IPS DF 19.7 (cell line): Measurements from ENCODE around the gene PLS1.
"Not testable (repeated sequence)": the region's sequence is repeated elsewhere in the genome, so short reads cannot be mapped to it uniquely, and the experiment has no call there.

Experiments
- DNase-seq: peaks from one replicate; pipeline ENCODE4 v3.0.0-alpha.2; 2013; ENCODE audit warnings: low read depth, low spot score

PLS1 gene

DNA sequence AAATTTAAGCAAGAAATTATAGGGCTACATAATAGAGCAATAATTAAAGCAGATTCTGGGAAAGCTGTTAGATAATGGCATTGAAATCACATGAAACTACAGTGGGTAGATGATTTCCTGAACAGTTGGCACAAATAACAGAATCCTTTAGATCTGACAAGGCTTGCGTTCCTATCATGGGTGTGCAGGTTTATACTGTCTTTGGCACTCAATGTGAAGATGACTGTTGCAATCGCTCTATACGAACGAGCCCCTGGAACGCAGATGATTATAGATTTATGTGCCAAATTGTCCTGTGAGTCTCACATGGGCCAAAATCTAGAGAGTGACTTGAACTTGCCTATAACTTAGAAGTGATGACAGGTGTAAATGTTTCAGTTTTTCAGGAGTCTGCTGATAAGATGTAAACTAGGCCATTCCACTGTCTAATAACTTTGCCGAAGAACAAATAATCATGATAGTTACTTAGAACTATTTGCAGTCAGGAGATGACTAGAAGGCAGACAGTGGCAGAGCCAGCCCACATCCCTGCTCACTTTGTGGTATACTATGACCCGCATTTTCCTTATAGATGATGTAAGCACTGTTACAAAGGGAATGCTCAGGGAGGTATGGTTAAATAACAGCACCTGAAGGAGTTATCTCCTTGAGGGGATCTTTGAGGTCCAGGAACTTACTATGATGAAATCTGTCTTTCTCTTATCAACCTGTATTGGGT, 97.1 kb downstream of the PLS1 start:
- no peak for DNase-seq

DNA sequence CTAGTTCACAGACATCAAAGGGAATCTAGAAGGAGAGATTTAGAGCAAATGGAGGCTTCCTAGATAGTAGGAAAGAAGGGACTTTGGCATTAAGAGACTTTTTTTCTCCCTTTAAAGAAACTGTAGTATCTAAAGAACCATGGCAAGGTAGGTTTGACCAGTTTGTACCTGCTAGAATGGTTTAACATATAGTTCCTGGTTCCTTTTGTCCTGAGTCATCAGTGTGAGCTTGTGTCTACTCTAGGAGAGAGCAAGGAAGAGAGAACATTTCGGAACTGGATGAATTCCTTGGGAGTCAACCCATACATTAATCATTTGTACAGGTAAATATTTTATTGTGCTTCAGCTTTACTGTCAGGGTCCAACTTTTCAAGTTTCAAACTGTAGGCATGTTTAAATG, 98.0 kb downstream of the PLS1 start:
- no peak for DNase-seq

DNA sequence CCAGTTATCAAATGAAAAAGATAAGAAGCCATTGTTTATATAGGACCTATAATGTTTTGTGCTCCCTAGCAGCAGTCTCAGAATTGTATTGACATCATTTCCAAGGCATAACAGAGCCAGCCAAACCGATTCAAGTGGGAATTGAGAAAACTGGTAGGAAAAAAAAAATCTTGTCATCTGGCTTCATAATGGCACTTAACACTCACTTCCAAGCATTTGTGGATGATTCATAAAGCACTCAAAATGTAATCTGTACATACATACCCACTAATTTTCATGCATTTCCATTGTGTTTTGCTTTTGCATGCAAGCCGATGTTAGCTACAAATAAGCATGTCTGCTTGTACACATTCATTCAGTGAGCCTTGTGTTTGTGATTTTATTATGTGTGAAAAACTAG, 109.0 kb downstream of the PLS1 start:
- DNase-seq: no peak

GRCh38 chr3:142706321-142707127, 110.3 kb downstream of the PLS1 start:
- DNase-seq: no peak

DNA sequence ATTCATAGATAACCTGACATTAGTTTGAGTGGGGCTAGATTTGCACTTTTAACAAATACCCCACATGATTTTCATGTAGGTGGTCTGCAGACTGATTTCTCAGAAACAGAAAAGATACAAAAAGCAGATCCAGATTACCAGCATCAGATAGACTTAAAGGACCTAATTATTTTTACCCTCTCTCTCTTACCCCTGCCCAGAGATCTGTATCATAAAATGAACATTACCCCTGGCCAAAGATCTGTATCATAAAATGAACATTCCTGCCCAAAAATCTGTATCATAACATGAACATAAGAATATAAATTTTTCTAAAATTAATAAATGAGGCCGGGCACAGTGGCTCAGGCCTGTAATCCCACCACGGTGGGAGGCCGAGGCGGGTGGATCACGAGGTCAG, 113.0 kb downstream of the PLS1 start:
- DNase-seq: no peak

DNA sequence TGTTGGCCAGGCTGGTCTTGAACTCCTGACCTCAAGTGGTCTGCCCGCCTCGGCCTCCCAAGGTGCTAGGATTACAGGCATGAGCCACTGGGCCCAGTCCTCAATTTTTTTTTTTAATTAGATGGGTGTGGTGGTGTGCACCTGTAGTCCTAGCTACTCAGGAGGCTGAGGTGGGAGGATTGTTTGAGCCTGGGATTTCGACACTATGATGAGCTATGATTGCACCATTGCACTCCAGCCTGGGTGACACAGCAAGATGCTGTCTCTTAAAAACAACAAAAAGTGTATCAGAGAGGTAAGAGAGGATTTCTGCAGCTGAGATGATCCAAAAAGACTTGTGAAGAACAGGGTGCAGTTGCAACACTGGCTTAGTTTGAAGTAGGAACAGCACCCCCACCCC, 118.7 kb downstream of the PLS1 start:
- DNase-seq: not testable (repeated sequence)

DNA sequence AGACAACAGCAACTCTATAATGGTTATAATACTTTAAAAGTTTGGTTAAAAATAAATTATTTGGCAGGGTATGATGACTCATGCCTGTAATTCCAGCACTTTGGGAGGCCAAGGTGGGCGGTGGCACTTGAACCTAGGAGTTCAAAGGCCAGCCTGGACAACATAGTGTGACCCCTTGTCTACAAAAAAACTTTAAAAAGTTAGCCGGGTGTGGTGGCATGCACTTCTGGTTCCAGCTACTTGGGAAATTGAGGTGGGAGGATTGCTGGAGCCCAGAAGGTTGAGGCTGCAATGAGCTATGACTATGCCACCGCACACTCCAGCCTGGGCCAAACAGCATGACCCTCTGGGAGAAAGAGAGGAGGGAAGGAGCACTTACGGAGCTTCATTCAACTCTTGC, 119.9 kb downstream of the PLS1 start:
- DNase-seq: no peak

GRCh38 chr3:142723665-142723967, 127.4 kb downstream of the PLS1 start:
- no peak for DNase-seq

DNA sequence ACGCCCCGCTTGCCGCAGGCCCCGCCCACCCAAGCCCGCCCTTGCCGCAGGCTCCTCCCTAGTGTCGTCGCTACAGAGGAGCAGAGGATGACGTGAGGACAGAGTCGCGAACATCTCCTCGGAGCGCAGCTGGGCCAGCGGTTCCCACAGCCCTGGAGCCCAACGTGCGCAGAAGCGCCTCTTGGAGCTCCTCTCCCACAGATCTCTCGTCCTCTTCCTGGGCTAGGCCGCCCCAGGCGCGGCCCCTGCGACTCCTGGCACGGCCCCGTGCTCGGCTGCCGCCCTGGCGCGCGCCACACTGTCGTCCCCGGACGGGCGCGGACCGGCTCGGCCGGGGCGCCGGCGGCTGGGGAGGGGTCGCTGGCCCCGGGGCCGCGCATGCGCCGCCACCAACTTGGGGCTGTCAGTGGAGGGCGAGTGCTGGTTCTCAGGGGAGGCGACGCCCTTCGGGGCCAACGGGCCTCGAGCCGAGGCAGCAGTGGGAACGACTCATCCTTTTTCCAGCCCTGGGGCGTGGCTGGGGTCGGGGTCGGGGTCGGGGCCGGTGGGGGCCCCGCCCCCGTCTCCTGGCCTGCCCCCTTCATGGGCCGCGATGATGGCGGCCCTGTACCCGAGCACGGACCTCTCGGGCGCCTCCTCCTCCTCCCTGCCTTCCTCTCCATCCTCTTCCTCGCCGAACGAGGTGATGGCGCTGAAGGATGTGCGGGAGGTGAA, 127.9 kb downstream of the PLS1 start, which contains the start of gene TRPC1:
TRPC1 (plus strand) TSS at position 67 of the 714 bp plus-strand sequence; CDS start at position 593, 526 bp downstream.
- DNase-seq: peak; percentile 52

- DNase-seq: peak; percentile 50
These were observed 128.6 kb downstream of the PLS1 start for GRCh38 chr3:142724682-142725356.

DNA sequence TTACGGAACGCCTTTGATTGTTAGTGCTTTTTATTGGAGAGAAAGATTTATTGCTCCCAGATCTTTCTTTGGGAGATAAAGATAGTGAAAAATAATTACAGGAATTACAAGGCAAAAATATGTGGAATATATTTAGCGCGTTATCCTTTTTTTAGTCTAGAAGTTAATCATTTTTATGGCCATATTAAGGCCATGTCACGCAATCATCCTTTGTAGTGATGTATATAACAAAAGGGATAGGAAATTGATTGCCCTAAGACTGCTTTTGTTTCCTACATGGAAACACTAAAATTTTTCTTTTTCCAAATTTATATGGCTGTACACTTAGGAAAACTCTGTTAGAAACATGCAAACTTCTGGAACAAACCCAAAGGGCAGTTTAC, 129.2 kb downstream of the PLS1 start:
- no peak for DNase-seq

DNA sequence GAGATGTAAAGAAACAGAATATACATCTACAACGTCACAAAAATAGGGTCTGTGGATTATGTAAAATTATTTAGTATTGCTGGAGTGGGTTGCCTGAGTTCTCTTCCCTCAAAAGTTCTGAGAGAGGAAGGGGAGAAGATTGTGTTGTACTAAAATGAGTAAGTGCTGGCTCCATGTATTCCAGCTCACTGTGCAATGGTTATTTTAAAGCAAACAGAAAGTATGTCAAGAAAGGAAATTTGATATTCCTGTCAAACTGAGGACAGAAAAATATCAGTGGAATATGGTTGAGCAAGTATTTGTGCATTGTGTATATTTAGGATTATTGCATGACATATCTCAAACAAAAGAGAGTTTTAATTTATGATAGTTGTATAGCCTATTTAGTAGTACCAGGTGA, 129.8 kb downstream of the PLS1 start:
- DNase-seq: no peak

DNA sequence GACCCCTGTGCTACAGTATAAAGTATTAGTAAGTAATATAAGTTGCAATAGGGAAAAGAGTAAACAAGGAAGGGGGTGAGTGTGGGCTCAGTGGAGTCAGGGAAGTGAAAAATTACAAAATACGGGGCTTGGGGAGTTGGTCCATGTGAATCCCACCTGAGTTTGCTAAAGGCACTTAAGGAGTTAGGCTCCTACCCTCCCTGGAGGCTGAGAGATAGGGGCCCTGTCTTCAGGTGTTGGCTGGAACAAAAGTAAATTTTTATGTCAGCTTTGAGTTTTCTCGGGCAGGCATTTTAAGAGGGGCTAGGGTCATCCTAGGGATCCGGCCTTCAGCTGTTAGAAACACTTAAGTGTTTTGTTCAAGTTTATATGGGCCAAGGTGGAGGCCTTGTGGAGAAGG, 135.9 kb downstream of the PLS1 start:
- no peak for DNase-seq

DNA sequence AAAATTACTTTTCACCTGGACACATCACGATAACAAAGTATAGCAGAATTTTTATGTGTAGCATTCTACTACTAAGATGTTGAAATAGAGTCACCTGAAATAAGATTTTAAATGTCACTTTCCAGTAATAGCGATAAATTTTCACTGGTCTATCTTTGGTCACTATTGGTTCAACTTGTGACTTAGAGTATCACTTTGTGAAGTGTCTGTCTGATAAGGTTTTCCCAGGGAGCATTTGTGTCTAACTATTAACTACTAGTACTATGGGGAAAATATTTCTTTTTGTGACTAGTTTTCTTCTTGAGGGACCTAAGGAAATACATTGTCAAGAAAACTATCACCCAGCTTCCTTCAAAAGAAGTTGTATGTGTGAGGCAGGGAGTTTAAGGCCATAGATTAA, 138.6 kb downstream of the PLS1 start:
- no peak for DNase-seq

GRCh38 chr3:142735462-142735861, 139.3 kb downstream of the PLS1 start:
- no peak for DNase-seq

- DNase-seq: no peak
These were observed 142.2 kb downstream of the PLS1 start for GRCh38 chr3:142738396-142738795.

GRCh38 chr3:142746646-142747045, 150.5 kb downstream of the PLS1 start:
- DNase-seq: no peak

DNA sequence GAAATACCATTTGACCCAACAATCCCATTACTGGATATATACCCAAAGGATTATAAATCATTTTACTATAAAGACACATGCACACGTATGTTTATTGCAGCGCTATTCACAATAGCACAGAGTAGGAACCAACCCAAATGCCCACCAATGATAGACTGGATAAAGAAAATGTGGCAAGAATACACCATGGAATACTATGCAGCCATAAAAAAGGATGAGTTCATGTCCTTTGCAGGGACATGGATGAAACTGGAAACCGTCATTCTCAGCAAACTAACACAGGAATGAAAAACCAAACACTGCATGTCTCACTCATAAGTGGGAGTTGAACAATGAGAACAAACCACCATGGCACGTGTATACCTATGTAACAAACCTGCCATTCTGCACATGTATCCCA, 154.3 kb downstream of the PLS1 start:
- DNase-seq: not testable (repeated sequence)

GRCh38 chr3:142752605-142753004, 156.4 kb downstream of the PLS1 start:
- DNase-seq: not testable (repeated sequence)

DNA sequence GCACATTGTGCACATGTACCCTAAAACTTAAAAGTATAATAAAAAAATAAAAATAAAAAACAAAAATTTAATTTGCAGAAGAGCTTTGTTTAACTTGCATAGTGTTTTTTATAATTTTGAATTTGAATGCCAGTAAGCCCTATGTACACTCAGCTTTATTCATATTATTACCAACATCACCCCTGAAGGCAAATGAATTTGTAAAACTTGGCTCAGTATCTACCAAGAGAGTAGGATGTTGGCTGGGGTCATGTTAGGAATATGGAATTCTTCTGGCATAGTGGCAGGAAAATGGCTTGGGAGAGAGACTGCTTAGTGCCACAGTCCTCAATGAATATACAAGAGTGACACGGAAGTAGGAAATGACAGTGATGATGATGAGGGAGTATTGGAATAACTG, 158.3 kb downstream of the PLS1 start:
- DNase-seq: no peak
